DND-41 (cell line): ENCODE data around the gene GBP3.
"Not testable (repeated sequence)": the region's sequence is repeated elsewhere in the genome, so short reads cannot be mapped to it uniquely, and the experiment has no call there.

Source experiments
- ATAC-seq: fragments of 200-7000 bp; cut with Tn5 transposase; 3 replicates; pipeline ENCODE4 v1.9.1; 2021; ENCODE audit warnings: low read depth; ENCODE audit not compliant: insufficient read depth
- DNase-seq: peaks from one replicate; pipeline ENCODE4 v3.0.0-alpha.2; 2020
- H2AFZ ChIP-seq: 2 replicates; pipeline ENCODE4 v1.6.0; 2012; ENCODE audit warnings: low read depth, low read length
- H3K27ac ChIP-seq: 2 replicates; pipeline ENCODE4 v1.5.1; 2012; ENCODE audit warnings: low read length, inconsistent platforms
- H3K27me3 ChIP-seq: fragments of 200-600 bp; sonication (generic); 2 replicates; pipeline ENCODE4 v1.6.0; 2012; ENCODE audit warnings: low read length, mild to moderate bottlenecking, inconsistent platforms; ENCODE audit not compliant: insufficient read depth, poor library complexity
- H3K36me3 ChIP-seq: 2 replicates; pipeline ENCODE4 v1.5.1; 2012; ENCODE audit warnings: low read length, inconsistent platforms; ENCODE audit not compliant: insufficient read depth
- H3K4me1 ChIP-seq: 2 replicates; pipeline ENCODE4 v1.5.1; 2012; ENCODE audit warnings: mild to moderate bottlenecking, low read length; ENCODE audit not compliant: insufficient read depth
- H3K4me2 ChIP-seq: 2 replicates; pipeline ENCODE4 v1.6.0; 2012; ENCODE audit warnings: mild to moderate bottlenecking, moderate library complexity, low read length, inconsistent platforms; ENCODE audit not compliant: insufficient read depth
- H3K4me3 ChIP-seq, 2 experiments: fragments of 200-600 bp in 1 of 2; shearing (Covaris generic) in 1 of 2; 2 replicates each; pipeline ENCODE4 v1.5.1; 2012 to 2016; ENCODE audit warnings: inconsistent platforms in 2 of 2, low read length in 2 of 2, mild to moderate bottlenecking in 2 of 2, low read depth in 1 of 2, moderate library complexity in 1 of 2
- H3K79me2 ChIP-seq: 2 replicates; pipeline ENCODE4 v1.6.0; 2012; ENCODE audit warnings: low read length, inconsistent platforms; ENCODE audit not compliant: insufficient read depth
- H3K9ac ChIP-seq: 2 replicates; pipeline ENCODE4 v1.6.0; 2012; ENCODE audit warnings: low read depth, mild to moderate bottlenecking, inconsistent platforms, low read length, moderate library complexity
- H3K9me3 ChIP-seq: 2 replicates; pipeline ENCODE4 v1.5.1; 2012; ENCODE audit warnings: low read length, moderate library complexity, mild to moderate bottlenecking, inconsistent platforms; ENCODE audit not compliant: insufficient read depth, severe bottlenecking
- H4K20me1 ChIP-seq: 2 replicates; pipeline ENCODE4 v1.6.0; 2012; ENCODE audit warnings: low read length; ENCODE audit not compliant: insufficient read depth
- CTCF ChIP-seq: IDR thresholded peaks from 2 replicates; pipeline ENCODE4 v1.5.1; 2012; ENCODE audit warnings: borderline replicate concordance, low read length, moderate library complexity, mild to moderate bottlenecking; ENCODE audit not compliant: poor library complexity, severe bottlenecking; ENCODE audit errors: extremely low read depth
- EZH2 ChIP-seq: IDR thresholded peaks from 3 replicates; pipeline ENCODE4 v1.6.1; 2012; ENCODE audit warnings: borderline replicate concordance, low read depth, mild to moderate bottlenecking, moderate library complexity, low read length, inconsistent platforms; ENCODE audit not compliant: severe bottlenecking

The GBP3 gene

GRCh38 chr1:89049187-89049586 is 26.5 kb upstream of the GBP3 start:
- not testable (repeated sequence) for ATAC-seq, DNase-seq, H2AFZ ChIP-seq, H3K4me2 ChIP-seq, H3K4me1 ChIP-seq, H3K27me3 ChIP-seq, H4K20me1 ChIP-seq, H3K9me3 ChIP-seq, H3K27ac ChIP-seq, H3K4me3 ChIP-seq, H3K79me2 ChIP-seq, H3K9ac ChIP-seq
- H3K36me3 ChIP-seq = peaks cover 25% of the 10 kb centered on the region

DNA sequence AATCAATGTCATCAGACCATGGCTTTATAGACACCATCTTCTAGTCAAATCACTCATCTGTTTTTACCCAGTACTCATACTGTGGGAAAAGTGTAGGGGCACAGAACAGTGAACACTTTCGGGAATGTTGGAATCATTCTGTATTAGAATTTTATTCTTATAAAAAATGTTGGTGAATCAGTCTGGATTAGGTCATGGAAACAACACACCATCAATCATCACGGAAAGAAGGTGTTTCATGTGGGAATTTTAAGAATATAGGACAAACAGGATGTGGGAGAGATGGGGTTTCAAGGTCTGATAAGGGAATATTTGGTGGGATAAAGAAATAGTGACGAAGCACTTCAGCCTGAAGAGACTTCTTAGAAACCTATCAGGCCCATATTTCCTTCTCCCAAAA is 25.1 kb upstream of the GBP3 start:
- H3K9me3 ChIP-seq = peaks cover 13% of the 10 kb centered on the region
- no peak overlapping the region for H3K4me2 ChIP-seq
- TF ChIP-seq EZH2 = no peak
- no peak for TF ChIP-seq CTCF
- H2AFZ ChIP-seq = no peak overlapping the region
- H3K27ac ChIP-seq = no peak overlapping the region
- no peaks in the 10 kb centered on the region for H3K4me1 ChIP-seq
- no peak for DNase-seq
- no peaks in the 10 kb centered on the region for H4K20me1 ChIP-seq
- peaks cover 11% of the 10 kb centered on the region for H3K36me3 ChIP-seq
- H3K27me3 ChIP-seq = no peaks in the 10 kb centered on the region
- H3K4me3 ChIP-seq = no peak overlapping the region
- no peaks in the 10 kb centered on the region for H3K79me2 ChIP-seq
- no peak for ATAC-seq
- no peak overlapping the region for H3K9ac ChIP-seq

GRCh38 chr1:89046318-89047183 is 23.9 kb upstream of the GBP3 start:
- not testable (repeated sequence) for H2AFZ ChIP-seq, H3K27me3 ChIP-seq, H3K4me2 ChIP-seq, H3K9ac ChIP-seq, H3K27ac ChIP-seq, H4K20me1 ChIP-seq, H3K4me1 ChIP-seq, DNase-seq, H3K4me3 ChIP-seq, H3K36me3 ChIP-seq, ATAC-seq, H3K79me2 ChIP-seq
- peaks cover 18% of the 10 kb centered on the region for H3K9me3 ChIP-seq

GRCh38 chr1:89044970-89045721 is 22.5 kb upstream of the GBP3 start:
- Histone ChIP-seq H3K9me3 (peaks cover 18% of the 10 kb centered on the region), H3K27me3 (no peaks in the 10 kb centered on the region), H3K4me1 (peaks cover 3% of the 10 kb centered on the region; the same call in 1 of the 2 replicates), H3K79me2 (no peaks in the 10 kb centered on the region), H3K4me2 (no peak overlapping the region), H3K4me3 (no peak overlapping the region), H3K36me3 (no peaks in the 10 kb centered on the region), H4K20me1 (no peaks in the 10 kb centered on the region), H2AFZ (no peak overlapping the region), H3K9ac (no peak overlapping the region), H3K27ac (no peak overlapping the region)
- ATAC-seq = no peak
- no peak for TF ChIP-seq EZH2
- TF ChIP-seq CTCF = no peak
- no peak for DNase-seq
